ENCODE measurements around the gene FAM117A. TPM values are rescaled to one million over a fixed set of nuclear protein-coding genes. Genes with fewer than 3 reads are reported as not detected.
A peak's percentile ranks its signal among the peaks of the same experiment; 100 is the strongest.

FAM117A gene
- total RNA-seq, 2 donors from 2014 or later = 15.1 to 15.5 TPM

GRCh38 chr17:49730785-49731434 is 33.0 kb downstream of the FAM117A start:
- no peak for DNase-seq (ENCODE audit: low spot score)
- Histone ChIP-seq H3K4me3 (no peak overlapping the region), H3K36me3 (no peaks in the 10 kb centered on the region), H3K9me3 (no peaks in the 10 kb centered on the region), H3K27ac (peak overlapping the region; percentile 79 to 80), H3K4me1 (peaks cover 0 to 59% of the 10 kb centered on the region in 2 donors), H3K27me3 (no peaks in the 10 kb centered on the region)
- TF ChIP-seq CTCF (IDR thresholded peaks at IDR 0.05) = no peak

- Histone ChIP-seq H3K36me3 (no peaks in the 10 kb centered on the region), H3K27ac (peak overlapping the region; percentile 79 to 80), H3K4me1 (peaks cover 0 to 59% of the 10 kb centered on the region in 2 donors), H3K27me3 (no peaks in the 10 kb centered on the region), H3K4me3 (no peak overlapping the region), H3K9me3 (no peaks in the 10 kb centered on the region)
- no peak for TF ChIP-seq CTCF (IDR thresholded peaks at IDR 0.05)
- DNase-seq (ENCODE audit: low spot score) = peak; percentile 85
These were observed 33.7 kb downstream of the FAM117A start for GRCh38 chr17:49730078-49730784.

GRCh38 chr17:49729069-49729468 is 34.9 kb downstream of the FAM117A start:
- Histone ChIP-seq H3K4me3 (no peak overlapping the region), H3K4me1 (peaks cover 0 to 64% of the 10 kb centered on the region in 2 donors), H3K36me3 (no peaks in the 10 kb centered on the region), H3K9me3 (no peaks in the 10 kb centered on the region), H3K27me3 (no peaks in the 10 kb centered on the region), H3K27ac (peak overlapping the region; percentile 73 to 80)
- TF ChIP-seq CTCF (IDR thresholded peaks at IDR 0.05) = no peak
- no peak for DNase-seq (ENCODE audit: low spot score)

GRCh38 chr17:49728425-49728824 is 35.5 kb downstream of the FAM117A start:
- Histone ChIP-seq H3K27ac (peak overlapping the region in 1 of 2 donors; percentile 73), H3K9me3 (no peaks in the 10 kb centered on the region), H3K4me1 (peaks cover 0 to 71% of the 10 kb centered on the region in 2 donors), H3K4me3 (no peak overlapping the region), H3K36me3 (no peaks in the 10 kb centered on the region), H3K27me3 (no peaks in the 10 kb centered on the region)
- no peak for DNase-seq (ENCODE audit: low spot score)
- TF ChIP-seq CTCF (IDR thresholded peaks at IDR 0.05) = no peak

- H3K4me3 ChIP-seq = no peak overlapping the region
These were observed 36.6 kb downstream of the FAM117A start for GRCh38 chr17:49727380-49727779.

More at GRCh38 chr17:49727380-49727779, 36.6 kb downstream of the FAM117A start:
- no peak for TF ChIP-seq CTCF (IDR thresholded peaks at IDR 0.05)
- peak overlapping the region in 1 of 2 donors; percentile 10 for H3K27ac ChIP-seq
- no peaks in the 10 kb centered on the region for H3K9me3 ChIP-seq
- no peaks in the 10 kb centered on the region for H3K36me3 ChIP-seq
- DNase-seq (ENCODE audit: low spot score) = no peak
- H3K27me3 ChIP-seq = no peaks in the 10 kb centered on the region
- peaks cover 0 to 80% of the 10 kb centered on the region in 2 donors for H3K4me1 ChIP-seq
